ENCODE measurements around the gene TSHZ2. TPM values are rescaled to one million over a fixed set of nuclear protein-coding genes. Genes with fewer than 3 reads are reported as not detected.

TSHZ2 gene
- total RNA-seq, 6 experiments from 2014 or later, result 14.2 to 28.1 (median 21.0) TPM

DNA sequence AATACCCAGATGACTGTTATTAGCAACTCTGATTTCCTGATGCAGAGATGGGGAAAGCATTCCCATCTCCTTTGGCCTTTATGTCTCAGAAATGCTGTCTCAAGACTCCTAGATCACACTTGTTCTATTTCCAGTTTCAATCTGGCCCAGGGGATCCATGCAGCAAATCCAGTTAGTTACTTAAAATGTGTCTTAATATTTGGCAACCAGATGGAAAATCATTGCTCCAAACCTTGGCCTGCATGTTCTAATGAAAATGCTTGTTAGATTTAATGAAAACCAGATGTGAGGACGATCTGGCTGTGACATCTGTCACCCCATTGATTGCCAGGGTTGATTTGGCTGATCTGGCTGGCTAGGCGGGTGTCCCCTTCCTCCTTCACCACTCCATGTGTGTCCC is 125.2 kb downstream of the TSHZ2 start:
- DNase-seq (no peak), ATAC-seq (no peak)
- Histone ChIP-seq H3K4me1 (peaks cover 0 to 3% (median 0%) of the 10 kb centered on the region in 4 donors), H3K36me3 (no peaks in the 10 kb centered on the region), H3K4me3 (no peak overlapping the region), H3K27ac (no peak overlapping the region), H3K27me3 (no peaks in the 10 kb centered on the region), H3K9me3 (no peaks in the 10 kb centered on the region)
- 73% methylated on average over 2 of the region's 2 CpGs for WGBS (ENCODE audit: insufficient coverage, low coverage, low lambda C conversion rate, missing lambda C conversion rate)
- intact Hi-C loops (cut with DNase I), result no loop called here
- no peak for TF ChIP-seq POLR2A (IDR thresholded peaks at IDR 0.05)
- TF ChIP-seq CTCF (IDR thresholded peaks at IDR 0.05), result no peak

DNA sequence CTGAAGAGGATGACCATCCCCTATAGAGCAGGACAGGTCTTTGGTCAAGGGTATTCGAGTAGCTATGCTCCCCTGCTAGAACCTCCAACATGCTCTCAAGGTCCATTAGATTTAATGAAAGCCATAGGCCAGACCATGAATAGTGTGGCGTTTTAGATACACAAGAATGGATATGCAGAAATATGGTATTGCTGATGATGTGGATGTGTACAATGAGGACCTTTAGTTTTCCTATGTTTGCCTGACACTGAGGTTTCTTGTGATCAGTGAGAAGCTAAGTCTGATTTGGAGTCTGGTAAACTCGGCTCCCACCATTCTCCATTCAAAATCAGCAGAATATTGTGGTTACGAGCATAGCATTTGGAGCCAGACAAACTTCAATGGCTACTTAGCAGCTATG is 125.6 kb downstream of the TSHZ2 start:
- H3K4me3 ChIP-seq, result no peak overlapping the region
- no peaks in the 10 kb centered on the region for H3K36me3 ChIP-seq
- no peak for TF ChIP-seq CTCF (IDR thresholded peaks at IDR 0.05)
- TF ChIP-seq POLR2A (IDR thresholded peaks at IDR 0.05), result no peak
- no peak for DNase-seq
- no peaks in the 10 kb centered on the region for H3K9me3 ChIP-seq
- ATAC-seq, result no peak
- intact Hi-C loops (cut with DNase I), result no loop called here
- H3K27me3 ChIP-seq, result no peaks in the 10 kb centered on the region
- no peak overlapping the region for H3K27ac ChIP-seq
- 92% methylated on average over 4 of the region's 4 CpGs for WGBS (ENCODE audit: insufficient coverage, low coverage, low lambda C conversion rate, missing lambda C conversion rate)
- peaks cover 0 to 2% (median 0%) of the 10 kb centered on the region in 4 donors for H3K4me1 ChIP-seq

- intact Hi-C loops (cut with DNase I), result no loop called here
- Histone ChIP-seq H3K27ac (no peak overlapping the region), H3K9me3 (no peaks in the 10 kb centered on the region), H3K36me3 (no peaks in the 10 kb centered on the region), H3K27me3 (no peaks in the 10 kb centered on the region), H3K4me1 (no peaks in the 10 kb centered on the region), H3K4me3 (no peak overlapping the region)
- ATAC-seq (no peak), DNase-seq (no peak)
- 83% methylated on average over 1 of the region's 1 CpG for WGBS (ENCODE audit: insufficient coverage, low coverage, low lambda C conversion rate, missing lambda C conversion rate)
- TF ChIP-seq POLR2A (IDR thresholded peaks at IDR 0.05) (no peak), CTCF (IDR thresholded peaks at IDR 0.05) (no peak)
These were observed 126.5 kb downstream of the TSHZ2 start for GRCh38 chr20:53098621-53099020.

GRCh38 chr20:53099856-53100255 is 127.7 kb downstream of the TSHZ2 start:
- WGBS (ENCODE audit: insufficient coverage, low coverage, low lambda C conversion rate, missing lambda C conversion rate), result 55% methylated on average over 2 of the region's 2 CpGs
- TF ChIP-seq POLR2A (IDR thresholded peaks at IDR 0.05) (no peak), CTCF (IDR thresholded peaks at IDR 0.05) (no peak)
- no peaks in the 10 kb centered on the region for H3K4me1 ChIP-seq
- H3K27me3 ChIP-seq, result no peaks in the 10 kb centered on the region
- no peak overlapping the region for H3K27ac ChIP-seq
- no peaks in the 10 kb centered on the region for H3K36me3 ChIP-seq
- no peak for ATAC-seq
- no peaks in the 10 kb centered on the region for H3K9me3 ChIP-seq
- no peak for DNase-seq
- intact Hi-C loops (cut with DNase I), result no loop called here
- H3K4me3 ChIP-seq, result no peak overlapping the region

DNA sequence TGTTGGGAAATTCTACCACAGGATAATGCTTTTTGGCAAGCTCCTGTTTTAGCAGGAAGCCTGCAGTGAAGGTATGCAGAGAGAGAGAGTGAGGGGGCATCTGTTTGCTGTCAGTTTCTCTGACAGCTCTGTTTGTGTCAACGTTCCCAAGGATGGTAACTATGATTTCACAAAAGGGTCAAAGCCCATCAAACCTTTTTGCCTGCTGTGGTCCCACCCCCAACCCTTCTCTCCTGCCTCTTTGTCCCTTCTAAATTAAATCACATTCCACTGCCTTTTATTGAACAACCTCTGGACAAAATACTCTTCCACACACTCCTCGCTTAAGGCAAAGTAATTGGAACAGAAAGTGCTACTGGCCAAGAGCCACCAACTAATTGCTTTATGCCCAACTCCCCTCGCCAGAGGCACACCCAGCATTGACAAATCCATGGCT is 128.3 kb downstream of the TSHZ2 start:
- no peaks in the 10 kb centered on the region for H3K36me3 ChIP-seq
- ATAC-seq (no peak), DNase-seq (no peak)
- no peak overlapping the region for H3K4me3 ChIP-seq
- H3K27ac ChIP-seq, result no peak overlapping the region
- intact Hi-C loops (cut with DNase I), result no loop called here
- WGBS (ENCODE audit: insufficient coverage, low coverage, low lambda C conversion rate, missing lambda C conversion rate), result 21% methylated on average over 3 of the region's 3 CpGs
- no peaks in the 10 kb centered on the region for H3K27me3 ChIP-seq
- no peaks in the 10 kb centered on the region for H3K4me1 ChIP-seq
- TF ChIP-seq POLR2A (IDR thresholded peaks at IDR 0.05), result no peak
- no peak for TF ChIP-seq CTCF (IDR thresholded peaks at IDR 0.05)
- H3K9me3 ChIP-seq, result no peaks in the 10 kb centered on the region
